ENCODE data around the gene TIAM2. TPM values are rescaled to one million over a fixed set of nuclear protein-coding genes. Genes with fewer than 3 reads are reported as not detected.

TIAM2 gene
- total RNA-seq, 1 experiment from 2014 or later = 12.9 TPM

DNA sequence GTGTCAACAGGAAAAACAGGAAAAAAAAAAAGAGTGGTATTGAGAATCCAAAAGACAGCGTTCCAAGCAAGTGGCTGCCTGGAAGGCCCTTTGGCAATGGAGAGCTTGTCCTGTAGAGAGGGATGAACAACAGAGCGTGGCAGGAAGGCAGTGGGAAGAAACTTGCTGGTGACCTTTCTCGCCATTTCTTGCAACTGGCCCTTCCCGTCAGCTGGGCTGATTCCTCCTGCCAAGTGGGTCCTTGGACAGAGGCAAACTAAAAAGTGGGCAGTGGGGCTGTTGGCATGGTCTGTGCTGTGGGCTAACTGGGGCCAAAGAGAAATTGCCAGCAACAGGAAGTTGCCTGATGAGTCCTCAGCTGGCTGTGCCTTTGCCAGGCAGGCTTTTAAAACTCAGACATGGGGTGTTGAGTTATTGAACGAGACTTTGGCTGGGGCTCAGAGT, 224.8 kb downstream of the TIAM2 start:
- TF ChIP-seq, protein P1, sequence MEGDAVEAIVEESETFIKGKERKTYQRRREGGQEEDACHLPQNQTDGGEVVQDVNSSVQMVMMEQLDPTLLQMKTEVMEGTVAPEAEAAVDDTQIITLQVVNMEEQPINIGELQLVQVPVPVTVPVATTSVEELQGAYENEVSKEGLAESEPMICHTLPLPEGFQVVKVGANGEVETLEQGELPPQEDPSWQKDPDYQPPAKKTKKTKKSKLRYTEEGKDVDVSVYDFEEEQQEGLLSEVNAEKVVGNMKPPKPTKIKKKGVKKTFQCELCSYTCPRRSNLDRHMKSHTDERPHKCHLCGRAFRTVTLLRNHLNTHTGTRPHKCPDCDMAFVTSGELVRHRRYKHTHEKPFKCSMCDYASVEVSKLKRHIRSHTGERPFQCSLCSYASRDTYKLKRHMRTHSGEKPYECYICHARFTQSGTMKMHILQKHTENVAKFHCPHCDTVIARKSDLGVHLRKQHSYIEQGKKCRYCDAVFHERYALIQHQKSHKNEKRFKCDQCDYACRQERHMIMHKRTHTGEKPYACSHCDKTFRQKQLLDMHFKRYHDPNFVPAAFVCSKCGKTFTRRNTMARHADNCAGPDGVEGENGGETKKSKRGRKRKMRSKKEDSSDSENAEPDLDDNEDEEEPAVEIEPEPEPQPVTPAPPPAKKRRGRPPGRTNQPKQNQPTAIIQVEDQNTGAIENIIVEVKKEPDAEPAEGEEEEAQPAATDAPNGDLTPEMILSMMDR (IDR thresholded peaks at IDR 0.05; ENCODE audit: unreplicated experiment) = no peak
- H3K27ac Mint-ChIP-seq (ENCODE audit: unreplicated experiment) = no peak overlapping the region
- H3K4me3 Mint-ChIP-seq (ENCODE audit: low read depth, unreplicated experiment) = no peak overlapping the region
- intact Hi-C loops (cut with micrococcal nuclease; ENCODE audit: unreplicated experiment) = no loop called here
- H3K27me3 Mint-ChIP-seq (ENCODE audit: unreplicated experiment) = no peaks in the 10 kb centered on the region
- H3K9me3 Mint-ChIP-seq (ENCODE audit: low read depth, unreplicated experiment) = no peaks in the 10 kb centered on the region
- no peak for DNase-seq
- CTCF ChIA-PET = no interaction called here
- no TSS peak for BruUV-seq (replicated peaks)
- peaks cover 11% of the 10 kb centered on the region for H3K36me3 Mint-ChIP-seq (ENCODE audit: insufficient read depth, unreplicated experiment)
- peaks cover 15% of the 10 kb centered on the region for H3K4me1 Mint-ChIP-seq (ENCODE audit: low read depth, unreplicated experiment)

DNA sequence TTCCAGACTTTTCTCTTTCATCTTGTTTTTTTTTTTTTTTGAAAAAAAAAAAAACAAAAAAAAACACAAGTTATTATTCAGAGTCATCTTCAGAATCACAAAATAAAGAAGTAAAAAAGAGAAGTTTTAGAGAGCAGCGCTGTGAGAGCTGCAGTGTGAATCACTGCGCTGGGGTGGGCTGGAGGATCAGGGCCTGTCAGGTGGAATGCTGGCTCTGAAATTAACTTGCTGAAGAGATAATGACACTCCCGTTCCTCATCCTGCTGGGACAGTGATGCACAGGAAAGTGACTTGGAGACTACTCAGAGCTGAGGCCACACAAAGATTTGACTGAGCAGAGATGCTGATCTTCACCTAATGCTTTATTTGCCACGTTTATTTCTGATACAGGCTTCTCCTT, 226.0 kb downstream of the TIAM2 start:
- intact Hi-C loops (cut with micrococcal nuclease; ENCODE audit: unreplicated experiment) = no loop called here
- TF ChIP-seq, protein P1 (IDR thresholded peaks at IDR 0.05; ENCODE audit: unreplicated experiment) = no peak
- CTCF ChIA-PET = no interaction called here
- Mint-ChIP-seq H3K27me3 (ENCODE audit: unreplicated experiment) (no peaks in the 10 kb centered on the region), H3K4me1 (ENCODE audit: low read depth, unreplicated experiment) (peaks cover 15% of the 10 kb centered on the region), H3K9me3 (ENCODE audit: low read depth, unreplicated experiment) (no peaks in the 10 kb centered on the region), H3K36me3 (ENCODE audit: insufficient read depth, unreplicated experiment) (peaks cover 11% of the 10 kb centered on the region), H3K4me3 (ENCODE audit: low read depth, unreplicated experiment) (no peak overlapping the region), H3K27ac (ENCODE audit: unreplicated experiment) (no peak overlapping the region)
- DNase-seq = no peak
- no TSS peak for BruUV-seq (replicated peaks)

DNA sequence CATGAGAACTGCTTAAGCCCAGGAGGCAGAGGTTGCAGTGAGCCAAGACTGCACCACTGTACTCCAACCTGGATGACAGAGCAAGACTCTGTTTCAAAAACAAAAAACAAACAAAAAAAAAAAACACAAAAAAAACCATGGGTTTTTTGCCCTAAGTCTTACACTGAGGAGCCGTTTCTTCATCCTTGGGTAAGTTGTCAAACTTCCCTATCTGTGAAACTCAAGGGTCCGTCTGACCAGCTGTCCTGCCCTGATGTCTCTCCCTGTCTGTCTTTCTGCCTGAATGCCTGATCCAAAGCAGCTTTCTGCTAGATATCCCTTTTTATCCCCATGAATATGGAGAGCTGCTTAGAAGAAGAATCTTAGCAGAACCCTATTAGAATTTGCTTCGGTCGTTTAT, 227.4 kb downstream of the TIAM2 start:
- H3K36me3 Mint-ChIP-seq (ENCODE audit: insufficient read depth, unreplicated experiment) = peaks cover 11% of the 10 kb centered on the region
- no TSS peak for BruUV-seq (replicated peaks)
- H3K4me3 Mint-ChIP-seq (ENCODE audit: low read depth, unreplicated experiment) = no peak overlapping the region
- peaks cover 15% of the 10 kb centered on the region for H3K4me1 Mint-ChIP-seq (ENCODE audit: low read depth, unreplicated experiment)
- intact Hi-C loops (cut with micrococcal nuclease; ENCODE audit: unreplicated experiment) = no loop called here
- DNase-seq = no peak
- peak overlapping the region; percentile 96 for H3K27ac Mint-ChIP-seq (ENCODE audit: unreplicated experiment)
- CTCF ChIA-PET = interaction anchor here (0.6 kb wide), 1 partner anchor 153 kb away, joined by 3 read pairs; no protein-coding TSS in a partner anchor
- H3K9me3 Mint-ChIP-seq (ENCODE audit: low read depth, unreplicated experiment) = no peaks in the 10 kb centered on the region
- TF ChIP-seq, protein P1 (IDR thresholded peaks at IDR 0.05; ENCODE audit: unreplicated experiment) = no peak
- no peaks in the 10 kb centered on the region for H3K27me3 Mint-ChIP-seq (ENCODE audit: unreplicated experiment)

DNA sequence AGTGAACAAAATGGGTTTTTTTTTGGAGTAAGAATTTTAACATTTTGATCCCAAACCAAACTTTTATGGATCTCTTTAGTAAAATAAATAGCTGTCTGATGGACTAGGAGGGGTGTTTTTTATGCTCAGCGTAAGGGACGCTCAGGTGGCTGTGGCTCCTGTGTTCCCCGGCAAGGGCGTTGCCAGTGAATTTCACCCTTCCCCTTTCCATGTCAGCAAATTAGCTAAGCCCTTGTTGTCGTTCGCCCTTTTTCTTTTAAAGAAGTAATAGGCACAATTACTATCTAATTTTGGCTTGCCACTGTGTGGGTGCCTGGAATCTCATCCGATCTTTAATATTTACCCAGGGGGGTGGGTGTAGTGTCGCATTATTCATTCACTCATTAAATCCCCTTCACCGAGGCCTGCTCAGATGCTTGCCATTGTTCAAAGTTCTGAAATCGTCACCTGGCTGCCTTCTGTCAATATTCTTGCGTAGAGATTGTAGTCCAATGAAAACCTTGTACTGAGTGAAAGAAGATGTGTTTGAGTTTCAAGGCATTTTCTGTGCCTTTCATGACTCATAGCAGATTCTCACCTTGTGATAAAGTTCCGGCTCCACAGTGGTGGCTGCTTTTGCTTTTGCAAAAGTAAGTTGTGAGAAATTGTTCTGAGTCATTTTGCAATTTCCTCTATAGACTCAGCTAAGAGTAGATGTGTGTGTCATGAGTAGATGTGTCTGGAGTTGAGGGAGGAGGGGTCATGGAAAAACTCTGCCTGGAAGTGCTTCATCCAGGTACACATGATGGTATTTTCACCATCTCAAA, 228.7 kb downstream of the TIAM2 start:
- H3K27me3 Mint-ChIP-seq (ENCODE audit: unreplicated experiment) = no peaks in the 10 kb centered on the region
- intact Hi-C loops (cut with micrococcal nuclease; ENCODE audit: unreplicated experiment) = no loop called here
- CTCF ChIA-PET = interaction anchor here (1.3 kb wide), 1 partner anchor 35 kb away, joined by 3 read pairs; no protein-coding TSS in a partner anchor
- BruUV-seq (replicated peaks) = TSS peak; percentile 80
- no peaks in the 10 kb centered on the region for H3K9me3 Mint-ChIP-seq (ENCODE audit: low read depth, unreplicated experiment)
- H3K27ac Mint-ChIP-seq (ENCODE audit: unreplicated experiment) = peak overlapping the region; percentile 96
- DNase-seq = peak; percentile 43
- peaks cover 11% of the 10 kb centered on the region for H3K36me3 Mint-ChIP-seq (ENCODE audit: insufficient read depth, unreplicated experiment)
- peaks cover 15% of the 10 kb centered on the region for H3K4me1 Mint-ChIP-seq (ENCODE audit: low read depth, unreplicated experiment)
- TF ChIP-seq, protein P1 (IDR thresholded peaks at IDR 0.05; ENCODE audit: unreplicated experiment) = no peak
- peak overlapping the region; percentile 62 for H3K4me3 Mint-ChIP-seq (ENCODE audit: low read depth, unreplicated experiment)

All from Calu3 (cell line).